ENCODE data around the gene C16orf96.

GRCh38 chr16:4588961-4589360 is 32.8 kb downstream of the C16orf96 start:
- TF ChIP-seq KDM1A (CRISPR knock-in tag; IDR thresholded peaks at IDR 0.05): no peak
- no peak for TF ChIP-seq SIN3B (IDR thresholded peaks at IDR 0.05; ENCODE audit: low read length)
- TF ChIP-seq SETDB1 (CRISPR knock-in tag; IDR thresholded peaks at IDR 0.05; ENCODE audit: borderline replicate concordance): no peak
- no peak for TF ChIP-seq SMYD3 (CRISPR knock-in tag; IDR thresholded peaks at IDR 0.05)
- TF ChIP-seq HOXA7 (CRISPR knock-in tag; IDR thresholded peaks at IDR 0.05): no peak
- TF ChIP-seq, protein P1, sequence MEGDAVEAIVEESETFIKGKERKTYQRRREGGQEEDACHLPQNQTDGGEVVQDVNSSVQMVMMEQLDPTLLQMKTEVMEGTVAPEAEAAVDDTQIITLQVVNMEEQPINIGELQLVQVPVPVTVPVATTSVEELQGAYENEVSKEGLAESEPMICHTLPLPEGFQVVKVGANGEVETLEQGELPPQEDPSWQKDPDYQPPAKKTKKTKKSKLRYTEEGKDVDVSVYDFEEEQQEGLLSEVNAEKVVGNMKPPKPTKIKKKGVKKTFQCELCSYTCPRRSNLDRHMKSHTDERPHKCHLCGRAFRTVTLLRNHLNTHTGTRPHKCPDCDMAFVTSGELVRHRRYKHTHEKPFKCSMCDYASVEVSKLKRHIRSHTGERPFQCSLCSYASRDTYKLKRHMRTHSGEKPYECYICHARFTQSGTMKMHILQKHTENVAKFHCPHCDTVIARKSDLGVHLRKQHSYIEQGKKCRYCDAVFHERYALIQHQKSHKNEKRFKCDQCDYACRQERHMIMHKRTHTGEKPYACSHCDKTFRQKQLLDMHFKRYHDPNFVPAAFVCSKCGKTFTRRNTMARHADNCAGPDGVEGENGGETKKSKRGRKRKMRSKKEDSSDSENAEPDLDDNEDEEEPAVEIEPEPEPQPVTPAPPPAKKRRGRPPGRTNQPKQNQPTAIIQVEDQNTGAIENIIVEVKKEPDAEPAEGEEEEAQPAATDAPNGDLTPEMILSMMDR (CRISPR knock-in tag; IDR thresholded peaks at IDR 0.05): no peak
- TF ChIP-seq ZFP90 (CRISPR knock-in tag; IDR thresholded peaks at IDR 0.05; ENCODE audit: borderline replicate concordance): no peak
- no peak for TF ChIP-seq ETV6 (CRISPR knock-in tag; conservative IDR thresholded peaks at IDR 0.05)
- TF ChIP-seq POLR2G (IDR thresholded peaks at IDR 0.05; ENCODE audit: low read depth, low read length): no peak
- no peak for TF ChIP-seq RNF2 (conservative IDR thresholded peaks at IDR 0.05; ENCODE audit: low read depth)
- TF ChIP-seq, protein P2, sequence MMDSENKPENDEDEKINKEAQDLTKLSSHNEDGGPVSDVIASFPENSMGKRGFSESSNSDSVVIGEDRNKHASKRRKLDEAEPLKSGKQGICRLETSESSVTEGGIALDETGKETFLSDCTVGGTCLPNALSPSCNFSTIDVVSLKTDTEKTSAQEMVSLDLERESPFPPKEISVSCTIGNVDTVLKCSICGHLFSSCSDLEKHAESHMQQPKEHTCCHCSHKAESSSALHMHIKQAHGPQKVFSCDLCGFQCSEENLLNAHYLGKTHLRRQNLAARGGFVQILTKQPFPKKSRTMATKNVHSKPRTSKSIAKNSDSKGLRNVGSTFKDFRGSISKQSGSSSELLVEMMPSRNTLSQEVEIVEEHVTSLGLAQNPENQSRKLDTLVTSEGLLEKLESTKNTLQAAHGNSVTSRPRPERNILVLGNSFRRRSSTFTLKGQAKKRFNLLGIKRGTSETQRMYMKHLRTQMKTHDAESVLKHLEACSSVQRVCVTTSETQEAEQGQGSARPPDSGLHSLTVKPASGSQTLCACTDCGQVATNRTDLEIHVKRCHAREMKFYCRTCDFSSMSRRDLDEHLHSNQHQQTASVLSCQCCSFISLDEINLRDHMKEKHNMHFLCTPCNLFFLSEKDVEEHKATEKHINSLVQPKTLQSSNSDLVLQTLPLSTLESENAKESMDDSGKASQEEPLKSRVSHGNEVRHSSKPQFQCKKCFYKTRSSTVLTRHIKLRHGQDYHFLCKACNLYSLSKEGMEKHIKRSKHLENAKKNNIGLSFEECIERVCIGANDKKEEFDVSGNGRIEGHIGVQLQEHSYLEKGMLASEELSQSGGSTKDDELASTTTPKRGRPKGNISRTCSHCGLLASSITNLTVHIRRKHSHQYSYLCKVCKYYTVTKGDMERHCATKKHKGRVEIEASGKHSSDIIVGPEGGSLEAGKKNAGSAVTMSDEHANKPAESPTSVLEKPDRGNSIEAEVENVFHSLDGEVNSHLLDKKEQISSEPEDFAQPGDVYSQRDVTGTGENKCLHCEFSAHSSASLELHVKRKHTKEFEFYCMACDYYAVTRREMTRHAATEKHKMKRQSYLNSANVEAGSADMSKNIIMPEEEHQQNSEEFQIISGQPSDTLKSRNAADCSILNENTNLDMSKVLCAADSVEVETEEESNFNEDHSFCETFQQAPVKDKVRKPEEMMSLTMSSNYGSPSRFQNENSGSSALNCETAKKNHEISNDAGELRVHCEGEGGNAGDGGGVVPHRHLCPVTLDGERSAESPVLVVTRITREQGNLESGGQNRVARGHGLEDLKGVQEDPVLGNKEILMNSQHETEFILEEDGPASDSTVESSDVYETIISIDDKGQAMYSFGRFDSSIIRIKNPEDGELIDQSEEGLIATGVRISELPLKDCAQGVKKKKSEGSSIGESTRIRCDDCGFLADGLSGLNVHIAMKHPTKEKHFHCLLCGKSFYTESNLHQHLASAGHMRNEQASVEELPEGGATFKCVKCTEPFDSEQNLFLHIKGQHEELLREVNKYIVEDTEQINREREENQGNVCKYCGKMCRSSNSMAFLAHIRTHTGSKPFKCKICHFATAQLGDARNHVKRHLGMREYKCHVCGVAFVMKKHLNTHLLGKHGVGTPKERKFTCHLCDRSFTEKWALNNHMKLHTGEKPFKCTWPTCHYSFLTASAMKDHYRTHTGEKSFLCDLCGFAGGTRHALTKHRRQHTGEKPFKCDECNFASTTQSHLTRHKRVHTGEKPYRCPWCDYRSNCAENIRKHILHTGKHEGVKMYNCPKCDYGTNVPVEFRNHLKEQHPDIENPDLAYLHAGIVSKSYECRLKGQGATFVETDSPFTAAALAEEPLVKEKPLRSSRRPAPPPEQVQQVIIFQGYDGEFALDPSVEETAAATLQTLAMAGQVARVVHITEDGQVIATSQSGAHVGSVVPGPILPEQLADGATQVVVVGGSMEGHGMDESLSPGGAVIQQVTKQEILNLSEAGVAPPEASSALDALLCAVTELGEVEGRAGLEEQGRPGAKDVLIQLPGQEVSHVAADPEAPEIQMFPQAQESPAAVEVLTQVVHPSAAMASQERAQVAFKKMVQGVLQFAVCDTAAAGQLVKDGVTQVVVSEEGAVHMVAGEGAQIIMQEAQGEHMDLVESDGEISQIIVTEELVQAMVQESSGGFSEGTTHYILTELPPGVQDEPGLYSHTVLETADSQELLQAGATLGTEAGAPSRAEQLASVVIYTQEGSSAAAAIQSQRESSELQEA (CRISPR knock-in tag; IDR thresholded peaks at IDR 0.05; ENCODE audit: not compliant biosample characterization): no peak
- TF ChIP-seq FOXJ3 (CRISPR knock-in tag; IDR thresholded peaks at IDR 0.05; ENCODE audit: borderline replicate concordance): no peak
- TF ChIP-seq POLR2AphosphoS5 (IDR thresholded peaks at IDR 0.05; ENCODE audit: low read depth, low read length): no peak

Measured in HepG2 (cell line).